ENCODE measurements around the gene SETD3. TPM values are rescaled to one million over a fixed set of nuclear protein-coding genes. Genes with fewer than 3 reads are reported as not detected.

Gene SETD3
- total RNA-seq, 1 experiment from 2014 or later = 34.2 TPM

- no peak for DNase-seq (ENCODE audit: low spot score)
These were observed 57.2 kb downstream of the SETD3 start for GRCh38 chr14:99423434-99423833.

GRCh38 chr14:99422228-99423010 is 58.2 kb downstream of the SETD3 start:
- DNase-seq (ENCODE audit: low spot score) = no peak

- no peak for DNase-seq (ENCODE audit: low spot score)
These were observed 59.9 kb downstream of the SETD3 start for GRCh38 chr14:99420711-99421110.

GRCh38 chr14:99419905-99420304 is 60.8 kb downstream of the SETD3 start:
- DNase-seq (ENCODE audit: low spot score) = no peak

- DNase-seq (ENCODE audit: low spot score) = no peak
These were observed 62.4 kb downstream of the SETD3 start for GRCh38 chr14:99418242-99418641.

GRCh38 chr14:99416909-99417308 is 63.8 kb downstream of the SETD3 start:
- no peak for DNase-seq (ENCODE audit: low spot score)

GRCh38 chr14:99415496-99416281 is 65.0 kb downstream of the SETD3 start:
- peak; percentile 79 for DNase-seq (ENCODE audit: low spot score)

- no peak for DNase-seq (ENCODE audit: low spot score)
These were observed 66.7 kb downstream of the SETD3 start for GRCh38 chr14:99413911-99414310.

- DNase-seq (ENCODE audit: low spot score) = no peak
These were observed 67.5 kb downstream of the SETD3 start for GRCh38 chr14:99413172-99413571.

GRCh38 chr14:99412117-99413061 is 68.3 kb downstream of the SETD3 start:
- no peak for DNase-seq (ENCODE audit: low spot score)

- no peak for DNase-seq (ENCODE audit: low spot score)
These were observed 70.6 kb downstream of the SETD3 start for GRCh38 chr14:99410019-99410418.

- no peak for DNase-seq (ENCODE audit: low spot score)
These were observed 71.7 kb downstream of the SETD3 start for GRCh38 chr14:99408971-99409289.

GRCh38 chr14:99408286-99408970 is 72.2 kb downstream of the SETD3 start:
- DNase-seq (ENCODE audit: low spot score) = no peak

GRCh38 chr14:99407416-99407815 is 73.2 kb downstream of the SETD3 start:
- no peak for DNase-seq (ENCODE audit: low spot score)

- DNase-seq (ENCODE audit: low spot score) = no peak
These were observed 77.7 kb downstream of the SETD3 start for GRCh38 chr14:99402950-99403349.

- DNase-seq (ENCODE audit: low spot score) = no peak
These were observed 78.4 kb downstream of the SETD3 start for GRCh38 chr14:99402285-99402648.

GRCh38 chr14:99401621-99402284 is 78.9 kb downstream of the SETD3 start:
- DNase-seq (ENCODE audit: low spot score) = no peak

- DNase-seq (ENCODE audit: low spot score) = no peak
These were observed 79.4 kb downstream of the SETD3 start for GRCh38 chr14:99401211-99401610.

- DNase-seq (ENCODE audit: low spot score) = no peak
These were observed 83.0 kb downstream of the SETD3 start for GRCh38 chr14:99397698-99398097.

GRCh38 chr14:99395909-99396530 is 84.6 kb downstream of the SETD3 start:
- DNase-seq (ENCODE audit: low spot score) = peak; percentile 82

All from H4 (cell line).